H1 (cell line): Measurements from ENCODE around the gene ENTPD6. TPM values are rescaled to one million over a fixed set of nuclear protein-coding genes. Genes with fewer than 3 reads are reported as not detected.

Experiments used
- ASH2L ChIP-seq: fragments of 200-600, 300-600 bp; sonication (generic); IDR thresholded peaks from one replicate; pipeline ENCODE4 v1.7.1; 2017; ENCODE audit warnings: low read length
- HDAC6 ChIP-seq: IDR thresholded peaks from one replicate; pipeline ENCODE4 v1.7.1; 2012; ENCODE audit warnings: low read depth, mild to moderate bottlenecking, inconsistent platforms, low read length, moderate library complexity
- RAD21 ChIP-seq, 2 experiments: IDR thresholded peaks in 1 of 2; conservative IDR thresholded peaks in 1 of 2; 2 replicates each; pipeline ENCODE4 v1.6.1; 2011; ENCODE audit warnings: low read depth in 2 of 2, low read length in 2 of 2, improper control_type of control experiment in 1 of 2, inconsistent platforms in 1 of 2, mild to moderate bottlenecking in 1 of 2, moderate library complexity in 1 of 2
- RFX5 ChIP-seq: IDR thresholded peaks from 2 replicates; pipeline ENCODE4 v1.6.1; 2011; ENCODE audit warnings: low read depth, low read length, improper control_type of control experiment, borderline replicate concordance
- polyA plus RNA-seq, 7 experiments: library from polyadenylated mRNA; depleted of rRNA in 3 of 7; stranded (reverse) in 5 of 7; unstranded in 2 of 7; fragments of >200 nt in 5 of 7; fragments of 200-250 nt in 2 of 7; gene quantifications; 1 replicate in 5 of 7; 2 replicates in 1 of 7; 4 replicates in 1 of 7; pipeline versions ENCODE4 v1.2.1 to v1.2.3, GENCODE V29; 2011 to 2013; ENCODE audit warnings: missing spikeins in 2 of 7, mixed read lengths in 2 of 7
- total RNA-seq: library from RNA; stranded (reverse); fragmentation: NEBNext Ultra II Directional; extraction: Animal tissue kit (Norgen Biotek cat#: 25700); gene quantifications from 2 replicates; pipeline ENCODE4 v1.2.1, GENCODE V29; 2021
- TF ChIP-seq, protein P1 (sequence below): fragments of 300-600 bp; sonication (generic); IDR thresholded peaks from 2 replicates; pipeline ENCODE4 v1.7.1; 2012; ENCODE audit warnings: low read length, moderate library complexity, mild to moderate bottlenecking, inconsistent platforms; ENCODE audit not compliant: insufficient replicate concordance

The ENTPD6 gene
- total and polyA plus RNA-seq, 2 of the 8 experiments (the other 6 are each of a cell fraction or from before 2014, with no cell fraction given), result 47.8 to 57.3 TPM

DNA sequence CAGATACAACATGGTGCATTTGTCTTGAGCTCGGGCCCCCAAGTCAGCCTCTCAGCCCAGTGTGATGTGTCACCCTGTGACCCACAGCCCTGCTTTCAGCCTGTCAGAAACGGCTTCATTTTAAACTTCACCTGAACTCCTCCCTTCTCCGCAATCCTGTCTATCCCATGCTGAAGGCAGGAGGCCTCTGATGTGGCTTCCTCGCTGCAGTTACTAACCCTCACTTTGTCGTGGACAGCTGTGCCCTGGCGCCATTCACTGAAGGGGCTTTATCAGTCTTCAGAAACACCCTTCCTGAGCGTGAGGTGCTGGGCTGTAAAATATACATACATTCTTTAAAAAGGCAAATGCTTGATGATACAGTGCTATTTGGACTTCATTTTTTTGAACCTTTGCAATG lies 7.9 kb upstream of the ENTPD6 start (continued):
- TF ChIP-seq, protein P1, sequence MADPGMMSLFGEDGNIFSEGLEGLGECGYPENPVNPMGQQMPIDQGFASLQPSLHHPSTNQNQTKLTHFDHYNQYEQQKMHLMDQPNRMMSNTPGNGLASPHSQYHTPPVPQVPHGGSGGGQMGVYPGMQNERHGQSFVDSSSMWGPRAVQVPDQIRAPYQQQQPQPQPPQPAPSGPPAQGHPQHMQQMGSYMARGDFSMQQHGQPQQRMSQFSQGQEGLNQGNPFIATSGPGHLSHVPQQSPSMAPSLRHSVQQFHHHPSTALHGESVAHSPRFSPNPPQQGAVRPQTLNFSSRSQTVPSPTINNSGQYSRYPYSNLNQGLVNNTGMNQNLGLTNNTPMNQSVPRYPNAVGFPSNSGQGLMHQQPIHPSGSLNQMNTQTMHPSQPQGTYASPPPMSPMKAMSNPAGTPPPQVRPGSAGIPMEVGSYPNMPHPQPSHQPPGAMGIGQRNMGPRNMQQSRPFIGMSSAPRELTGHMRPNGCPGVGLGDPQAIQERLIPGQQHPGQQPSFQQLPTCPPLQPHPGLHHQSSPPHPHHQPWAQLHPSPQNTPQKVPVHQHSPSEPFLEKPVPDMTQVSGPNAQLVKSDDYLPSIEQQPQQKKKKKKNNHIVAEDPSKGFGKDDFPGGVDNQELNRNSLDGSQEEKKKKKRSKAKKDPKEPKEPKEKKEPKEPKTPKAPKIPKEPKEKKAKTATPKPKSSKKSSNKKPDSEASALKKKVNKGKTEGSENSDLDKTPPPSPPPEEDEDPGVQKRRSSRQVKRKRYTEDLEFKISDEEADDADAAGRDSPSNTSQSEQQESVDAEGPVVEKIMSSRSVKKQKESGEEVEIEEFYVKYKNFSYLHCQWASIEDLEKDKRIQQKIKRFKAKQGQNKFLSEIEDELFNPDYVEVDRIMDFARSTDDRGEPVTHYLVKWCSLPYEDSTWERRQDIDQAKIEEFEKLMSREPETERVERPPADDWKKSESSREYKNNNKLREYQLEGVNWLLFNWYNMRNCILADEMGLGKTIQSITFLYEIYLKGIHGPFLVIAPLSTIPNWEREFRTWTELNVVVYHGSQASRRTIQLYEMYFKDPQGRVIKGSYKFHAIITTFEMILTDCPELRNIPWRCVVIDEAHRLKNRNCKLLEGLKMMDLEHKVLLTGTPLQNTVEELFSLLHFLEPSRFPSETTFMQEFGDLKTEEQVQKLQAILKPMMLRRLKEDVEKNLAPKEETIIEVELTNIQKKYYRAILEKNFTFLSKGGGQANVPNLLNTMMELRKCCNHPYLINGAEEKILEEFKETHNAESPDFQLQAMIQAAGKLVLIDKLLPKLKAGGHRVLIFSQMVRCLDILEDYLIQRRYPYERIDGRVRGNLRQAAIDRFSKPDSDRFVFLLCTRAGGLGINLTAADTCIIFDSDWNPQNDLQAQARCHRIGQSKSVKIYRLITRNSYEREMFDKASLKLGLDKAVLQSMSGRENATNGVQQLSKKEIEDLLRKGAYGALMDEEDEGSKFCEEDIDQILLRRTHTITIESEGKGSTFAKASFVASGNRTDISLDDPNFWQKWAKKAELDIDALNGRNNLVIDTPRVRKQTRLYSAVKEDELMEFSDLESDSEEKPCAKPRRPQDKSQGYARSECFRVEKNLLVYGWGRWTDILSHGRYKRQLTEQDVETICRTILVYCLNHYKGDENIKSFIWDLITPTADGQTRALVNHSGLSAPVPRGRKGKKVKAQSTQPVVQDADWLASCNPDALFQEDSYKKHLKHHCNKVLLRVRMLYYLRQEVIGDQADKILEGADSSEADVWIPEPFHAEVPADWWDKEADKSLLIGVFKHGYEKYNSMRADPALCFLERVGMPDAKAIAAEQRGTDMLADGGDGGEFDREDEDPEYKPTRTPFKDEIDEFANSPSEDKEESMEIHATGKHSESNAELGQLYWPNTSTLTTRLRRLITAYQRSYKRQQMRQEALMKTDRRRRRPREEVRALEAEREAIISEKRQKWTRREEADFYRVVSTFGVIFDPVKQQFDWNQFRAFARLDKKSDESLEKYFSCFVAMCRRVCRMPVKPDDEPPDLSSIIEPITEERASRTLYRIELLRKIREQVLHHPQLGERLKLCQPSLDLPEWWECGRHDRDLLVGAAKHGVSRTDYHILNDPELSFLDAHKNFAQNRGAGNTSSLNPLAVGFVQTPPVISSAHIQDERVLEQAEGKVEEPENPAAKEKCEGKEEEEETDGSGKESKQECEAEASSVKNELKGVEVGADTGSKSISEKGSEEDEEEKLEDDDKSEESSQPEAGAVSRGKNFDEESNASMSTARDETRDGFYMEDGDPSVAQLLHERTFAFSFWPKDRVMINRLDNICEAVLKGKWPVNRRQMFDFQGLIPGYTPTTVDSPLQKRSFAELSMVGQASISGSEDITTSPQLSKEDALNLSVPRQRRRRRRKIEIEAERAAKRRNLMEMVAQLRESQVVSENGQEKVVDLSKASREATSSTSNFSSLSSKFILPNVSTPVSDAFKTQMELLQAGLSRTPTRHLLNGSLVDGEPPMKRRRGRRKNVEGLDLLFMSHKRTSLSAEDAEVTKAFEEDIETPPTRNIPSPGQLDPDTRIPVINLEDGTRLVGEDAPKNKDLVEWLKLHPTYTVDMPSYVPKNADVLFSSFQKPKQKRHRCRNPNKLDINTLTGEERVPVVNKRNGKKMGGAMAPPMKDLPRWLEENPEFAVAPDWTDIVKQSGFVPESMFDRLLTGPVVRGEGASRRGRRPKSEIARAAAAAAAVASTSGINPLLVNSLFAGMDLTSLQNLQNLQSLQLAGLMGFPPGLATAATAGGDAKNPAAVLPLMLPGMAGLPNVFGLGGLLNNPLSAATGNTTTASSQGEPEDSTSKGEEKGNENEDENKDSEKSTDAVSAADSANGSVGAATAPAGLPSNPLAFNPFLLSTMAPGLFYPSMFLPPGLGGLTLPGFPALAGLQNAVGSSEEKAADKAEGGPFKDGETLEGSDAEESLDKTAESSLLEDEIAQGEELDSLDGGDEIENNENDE, result no peak
- TF ChIP-seq RFX5 (no peak), RAD21 (IDR thresholded peaks at IDR 0.05 in 1 of 2, conservative IDR thresholded peaks at IDR 0.05 in 1 of 2; ENCODE audit: low read depth in 2 of 2, low read length in 2 of 2) (no peak), HDAC6 (no peak), ASH2L (no peak)
